ENCODE measurements around the gene LRPAP1.
"Not testable (repeated sequence)": the region's sequence is repeated elsewhere in the genome, so short reads cannot be mapped to it uniquely, and the experiment has no call there.

DNA sequence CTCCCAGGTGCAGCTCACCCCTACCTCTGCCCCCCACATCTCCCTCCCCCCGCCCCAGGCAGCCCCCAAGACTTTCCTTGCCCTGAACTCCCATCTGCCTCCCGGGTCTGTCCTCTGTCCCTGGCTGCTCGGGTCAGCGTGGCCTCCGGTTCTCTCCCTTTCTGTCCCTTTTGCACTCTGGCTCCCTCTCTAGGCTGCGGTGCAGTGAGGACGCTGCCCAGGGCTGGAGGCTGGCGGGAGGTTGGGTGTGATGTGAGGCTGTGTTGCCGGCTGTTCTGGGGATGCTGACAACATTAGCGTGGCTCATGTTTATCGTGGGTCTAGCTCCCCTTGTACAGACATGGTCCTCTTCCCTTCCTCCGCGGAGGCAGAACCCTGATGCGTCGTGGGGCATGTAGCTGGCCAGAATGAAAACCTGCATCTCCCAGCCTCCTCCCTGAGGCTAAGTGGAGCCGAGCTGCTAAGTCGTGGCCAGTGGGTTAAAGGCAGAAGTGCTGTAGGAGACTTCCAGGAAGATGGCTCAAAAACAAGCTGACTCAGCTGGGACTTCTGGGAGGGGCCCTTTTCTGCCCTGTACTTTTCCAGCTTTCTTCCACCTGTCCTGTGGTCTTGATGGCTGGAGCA lies 24.1 kb upstream of the LRPAP1 start:
- not testable (repeated sequence) for TF ChIP-seq POLR2A (IDR thresholded peaks at IDR 0.05; ENCODE audit: low read depth); EP300 (IDR thresholded peaks at IDR 0.05); POLR2AphosphoS5 (IDR thresholded peaks at IDR 0.05)
- TF ChIP-seq, protein P1, sequence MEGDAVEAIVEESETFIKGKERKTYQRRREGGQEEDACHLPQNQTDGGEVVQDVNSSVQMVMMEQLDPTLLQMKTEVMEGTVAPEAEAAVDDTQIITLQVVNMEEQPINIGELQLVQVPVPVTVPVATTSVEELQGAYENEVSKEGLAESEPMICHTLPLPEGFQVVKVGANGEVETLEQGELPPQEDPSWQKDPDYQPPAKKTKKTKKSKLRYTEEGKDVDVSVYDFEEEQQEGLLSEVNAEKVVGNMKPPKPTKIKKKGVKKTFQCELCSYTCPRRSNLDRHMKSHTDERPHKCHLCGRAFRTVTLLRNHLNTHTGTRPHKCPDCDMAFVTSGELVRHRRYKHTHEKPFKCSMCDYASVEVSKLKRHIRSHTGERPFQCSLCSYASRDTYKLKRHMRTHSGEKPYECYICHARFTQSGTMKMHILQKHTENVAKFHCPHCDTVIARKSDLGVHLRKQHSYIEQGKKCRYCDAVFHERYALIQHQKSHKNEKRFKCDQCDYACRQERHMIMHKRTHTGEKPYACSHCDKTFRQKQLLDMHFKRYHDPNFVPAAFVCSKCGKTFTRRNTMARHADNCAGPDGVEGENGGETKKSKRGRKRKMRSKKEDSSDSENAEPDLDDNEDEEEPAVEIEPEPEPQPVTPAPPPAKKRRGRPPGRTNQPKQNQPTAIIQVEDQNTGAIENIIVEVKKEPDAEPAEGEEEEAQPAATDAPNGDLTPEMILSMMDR (IDR thresholded peaks at IDR 0.05), result not testable (repeated sequence)

Data from esophagus muscularis mucosa (tissue), 4 donors.